Activated CD4-positive, alpha-beta T cell treated with anti-CD3 and anti-CD28 coated beads for 36 hours (primary cell): Measurements from ENCODE around the gene NUDT22. TPM values are rescaled to one million over a fixed set of nuclear protein-coding genes. Genes with fewer than 3 reads are reported as not detected.

Source experiments
- ATAC-seq: fragments of 200-7000 bp; cut with Tn5 transposase; one replicate; pipeline ENCODE4 v1.10.0; 2021; ENCODE audit warnings: mild to moderate bottlenecking, moderate library complexity
- CTCF ChIA-PET: fragments of 350-600 bp; sonication (Branson Sonifier 250); formaldehyde crosslinking; loops from one replicate; lab custom pipeline; 2021; ENCODE audit warnings: antibody characterized with exemption; lab: Charles Lee
- POLR2A ChIA-PET: fragments of 350-600 bp; sonication (Branson Sonifier 250); formaldehyde crosslinking; loops from one replicate; lab custom pipeline; 2021; ENCODE audit warnings: antibody characterized with exemption, inconsistent platforms; lab: Charles Lee
- DNase-seq: peaks from one replicate; pipeline ENCODE4 v3.0.0-alpha.2; 2020
- H3K27ac Mint-ChIP-seq: one replicate; pipeline ENCODE4 v1.8.0; 2021; ENCODE audit warnings: mixed read lengths
- H3K27me3 Mint-ChIP-seq: one replicate; pipeline ENCODE4 v1.8.0; 2021; ENCODE audit warnings: mixed read lengths
- H3K36me3 Mint-ChIP-seq: one replicate; pipeline ENCODE4 v1.8.0; 2021; ENCODE audit warnings: low read depth, mixed read lengths
- H3K4me1 Mint-ChIP-seq: one replicate; pipeline ENCODE4 v1.8.0; 2021; ENCODE audit warnings: mixed read lengths
- H3K4me3 Mint-ChIP-seq: one replicate; pipeline ENCODE4 v1.8.0; 2021; ENCODE audit warnings: mild to moderate bottlenecking, moderate library complexity, mixed read lengths
- H3K9me3 Mint-ChIP-seq: one replicate; pipeline ENCODE4 v1.8.0; 2021; ENCODE audit warnings: low read depth, mixed read lengths
- intact Hi-C, 2 experiments: fragments of 100-400 bp; cut with DNase I in 1 of 2; cut with micrococcal nuclease in 1 of 2; formaldehyde crosslinking; loops; one replicate each; pipeline versions ENCODE4 v1.14.2 to v1.15.1; 2022 to 2024; cut with DNase I, micrococcal nuclease
- total RNA-seq, 2 experiments: library from RNA; stranded (reverse); gene quantifications; one replicate each; pipeline ENCODE4 v1.2.3, GENCODE V29; 2021

NUDT22 gene
- total RNA-seq, 2 experiments from 2014 or later = 61.8 to 74.1 TPM

GRCh38 chr11:64233913-64234586, 8.0 kb downstream of the NUDT22 start, which contains the start of gene VEGFB:
Gene VEGFB, plus strand, starts transcription at chr11:64234584. Its CDS starts 250 bp downstream, at chr11:64234834.
- H3K27ac Mint-ChIP-seq = peak within 1 kb of the TSS; percentile 81
- intact Hi-C loops = loop anchor here in 1 of 2 experiments (5.0 kb wide), 1 partner anchor 247 kb away; the partner anchor contains the start of gene OTUB1
- H3K4me3 Mint-ChIP-seq = peak within 1 kb of the TSS; percentile 84
- DNase-seq (peak; percentile 81), ATAC-seq (peak; percentile 49)
- CTCF ChIA-PET = no interaction called here
- H3K4me1 Mint-ChIP-seq = peaks cover 22% of the 10 kb centered on the region
- POLR2A ChIA-PET = no interaction called here
- H3K9me3 Mint-ChIP-seq = no peaks in the 10 kb centered on the region
- H3K36me3 Mint-ChIP-seq = peaks cover 26% of the 10 kb centered on the region
- H3K27me3 Mint-ChIP-seq = no peaks in the 10 kb centered on the region

GRCh38 chr11:64234647-64235379, 8.7 kb downstream of the NUDT22 start:
- DNase-seq (peak; percentile 73), ATAC-seq (peak; percentile 49)
- CTCF ChIA-PET = interaction anchor here (2.0 kb wide), 1 partner anchor 30 kb away, joined by 5 read pairs; no protein-coding TSS in a partner anchor
- Mint-ChIP-seq H3K27me3 (no peaks in the 10 kb centered on the region), H3K4me1 (peaks cover 17% of the 10 kb centered on the region), H3K27ac (peak overlapping the region; percentile 81), H3K9me3 (no peaks in the 10 kb centered on the region), H3K4me3 (peak overlapping the region; percentile 84), H3K36me3 (peaks cover 27% of the 10 kb centered on the region)
- POLR2A ChIA-PET = no interaction called here
- intact Hi-C loops = loop anchor here in 1 of 2 experiments (5.0 kb wide), 1 partner anchor 248 kb away; the partner anchor contains the start of gene OTUB1

- Mint-ChIP-seq H3K27me3 (no peaks in the 10 kb centered on the region), H3K9me3 (no peaks in the 10 kb centered on the region), H3K4me3 (peak overlapping the region; percentile 84), H3K27ac (peak overlapping the region; percentile 81), H3K36me3 (peaks cover 32% of the 10 kb centered on the region), H3K4me1 (peaks cover 22% of the 10 kb centered on the region)
- intact Hi-C loops = no loop called here
- ATAC-seq (no peak), DNase-seq (no peak)
- POLR2A ChIA-PET = no interaction called here
- CTCF ChIA-PET = interaction anchor here (0.8 to 2.0 kb wide), 2 partner anchors 31 to 32 kb away, joined by 4 to 5 read pairs; no protein-coding TSS in a partner anchor
These were observed 9.5 kb downstream of the NUDT22 start for GRCh38 chr11:64235437-64236161.

GRCh38 chr11:64237484-64237951, 11.4 kb downstream of the NUDT22 start:
- peaks cover 32% of the 10 kb centered on the region for H3K36me3 Mint-ChIP-seq
- ChIA-PET CTCF (interaction anchor here (0.6 to 1.5 kb wide), 5 partner anchors 12 to 977 kb away, joined by 3 to 4 read pairs (median 4); no protein-coding TSS in a partner anchor), POLR2A (no interaction called here)
- H3K27ac Mint-ChIP-seq = peak overlapping the region; percentile 17
- ATAC-seq (no peak), DNase-seq (no peak)
- H3K9me3 Mint-ChIP-seq = no peaks in the 10 kb centered on the region
- no peak overlapping the region for H3K4me3 Mint-ChIP-seq
- intact Hi-C loops = no loop called here
- H3K4me1 Mint-ChIP-seq = peaks cover 19% of the 10 kb centered on the region
- no peaks in the 10 kb centered on the region for H3K27me3 Mint-ChIP-seq

- ATAC-seq = no peak
- intact Hi-C loops = no loop called here
- no peak overlapping the region for H3K27ac Mint-ChIP-seq
- DNase-seq = no peak
- ChIA-PET POLR2A (no interaction called here), CTCF (interaction anchor here (0.9 to 1.5 kb wide), 5 partner anchors 12 to 66 kb away, joined by 3 to 4 read pairs (median 4); no protein-coding TSS in a partner anchor)
- H3K4me3 Mint-ChIP-seq = no peak overlapping the region
- H3K9me3 Mint-ChIP-seq = no peaks in the 10 kb centered on the region
- H3K36me3 Mint-ChIP-seq = peaks cover 32% of the 10 kb centered on the region
- H3K27me3 Mint-ChIP-seq = no peaks in the 10 kb centered on the region
- H3K4me1 Mint-ChIP-seq = peaks cover 25% of the 10 kb centered on the region
These were observed 12.0 kb downstream of the NUDT22 start for GRCh38 chr11:64238076-64238475.

GRCh38 chr11:64238999-64239398, 12.9 kb downstream of the NUDT22 start:
- H3K27ac Mint-ChIP-seq = peak overlapping the region; percentile 99
- H3K36me3 Mint-ChIP-seq = peaks cover 42% of the 10 kb centered on the region
- H3K4me1 Mint-ChIP-seq = peaks cover 34% of the 10 kb centered on the region
- POLR2A ChIA-PET = no interaction called here
- no peaks in the 10 kb centered on the region for H3K9me3 Mint-ChIP-seq
- H3K4me3 Mint-ChIP-seq = no peak overlapping the region
- H3K27me3 Mint-ChIP-seq = no peaks in the 10 kb centered on the region
- DNase-seq = no peak
- no peak for ATAC-seq
- intact Hi-C loops = no loop called here
- CTCF ChIA-PET = interaction anchor here (0.5 to 1.0 kb wide), 2 partner anchors 30 to 267 kb away, joined by 3 read pairs; no protein-coding TSS in a partner anchor

- Mint-ChIP-seq H3K36me3 (peaks cover 45% of the 10 kb centered on the region), H3K9me3 (no peaks in the 10 kb centered on the region), H3K27me3 (no peaks in the 10 kb centered on the region), H3K27ac (peak overlapping the region; percentile 99), H3K4me3 (peak overlapping the region; percentile 86), H3K4me1 (peaks cover 37% of the 10 kb centered on the region)
- CTCF ChIA-PET = interaction anchor here (0.5 to 1.2 kb wide), 2 partner anchors 14 to 267 kb away, joined by 3 to 4 read pairs; partner anchors contain the start of genes NUDT22 and TRPT1
- intact Hi-C loops = loop anchor here (2.0 to 10.0 kb wide), 10 partner anchors 13 to 1635 kb away; partner anchors contain the start of genes BAD (in 1 of the 2), CFL1 (in 1 of the 2), EHD1 (in 1 of the 2) and FERMT3 (in 1 of the 2)
- DNase-seq (peak; percentile 42), ATAC-seq (no peak)
- POLR2A ChIA-PET = no interaction called here
These were observed 13.8 kb downstream of the NUDT22 start for GRCh38 chr11:64239662-64240434.

GRCh38 chr11:64240435-64241240, 14.6 kb downstream of the NUDT22 start, which contains the start of gene FKBP2:
Gene FKBP2, plus strand, starts transcription at chr11:64241095. Its CDS starts 1,293 bp downstream, at chr11:64242388.
- ChIA-PET POLR2A (interaction anchor here (0.6 to 1.2 kb wide), 8 partner anchors 14 to 987 kb away, joined by 3 to 10 read pairs (median 4); partner anchors contain the start of genes ESRRA, FERMT3, NUDT22 and TRPT1), CTCF (interaction anchor here (0.6 to 1.7 kb wide), 12 partner anchors 9 to 1106 kb away, joined by 3 to 11 read pairs (median 4); partner anchors contain the start of genes NUDT22, PLCB3, PRDX5 and STIP1)
- DNase-seq = peak; percentile 99
- H3K36me3 Mint-ChIP-seq = peaks cover 44% of the 10 kb centered on the region
- peak; percentile 68 for ATAC-seq
- H3K9me3 Mint-ChIP-seq = no peaks in the 10 kb centered on the region
- peaks cover 31% of the 10 kb centered on the region for H3K4me1 Mint-ChIP-seq
- peak within 1 kb of the TSS; percentile 99 for H3K27ac Mint-ChIP-seq
- H3K4me3 Mint-ChIP-seq = peak within 1 kb of the TSS; percentile 86
- intact Hi-C loops = loop anchor here (1.0 to 10.0 kb wide), 21 partner anchors 10 to 1636 kb away; partner anchors contain the start of genes DNAJC4 (in 2 of the 2), ESRRA (in 2 of the 2), GPR137 (in 2 of the 2) and NUDT22 (in 2 of the 2)
- H3K27me3 Mint-ChIP-seq = no peaks in the 10 kb centered on the region

GRCh38 chr11:64241241-64241490, 15.1 kb downstream of the NUDT22 start:
- H3K27me3 Mint-ChIP-seq = no peaks in the 10 kb centered on the region
- H3K36me3 Mint-ChIP-seq = peaks cover 48% of the 10 kb centered on the region
- ChIA-PET CTCF (interaction anchor here (0.6 to 1.7 kb wide), 11 partner anchors 9 to 1106 kb away, joined by 3 to 11 read pairs (median 4); partner anchors contain the start of genes PLCB3, PRDX5, STIP1 and TRMT112), POLR2A (interaction anchor here (0.6 to 1.2 kb wide), 8 partner anchors 15 to 987 kb away, joined by 3 to 10 read pairs (median 4); partner anchors contain the start of genes ESRRA, FERMT3, NUDT22 and TRPT1)
- peaks cover 31% of the 10 kb centered on the region for H3K4me1 Mint-ChIP-seq
- H3K9me3 Mint-ChIP-seq = no peaks in the 10 kb centered on the region
- intact Hi-C loops = loop anchor here (1.0 to 10.0 kb wide), 21 partner anchors 11 to 1636 kb away; partner anchors contain the start of genes DNAJC4 (in 2 of the 2), ESRRA (in 2 of the 2), GPR137 (in 2 of the 2) and NUDT22 (in 2 of the 2)
- H3K4me3 Mint-ChIP-seq = peak overlapping the region; percentile 86
- peak overlapping the region; percentile 99 for H3K27ac Mint-ChIP-seq
- DNase-seq (peak; percentile 100), ATAC-seq (peak; percentile 84)
